ENCODE data around the gene CES1. TPM values are rescaled to one million over a fixed set of nuclear protein-coding genes. Genes with fewer than 3 reads are reported as not detected.
"Not testable (repeated sequence)": the region's sequence is repeated elsewhere in the genome, so short reads cannot be mapped to it uniquely, and the experiment has no call there.

CES1 gene
- total RNA-seq, 1 donor, result 2.9 TPM

GRCh38 chr16:55861288-55861687, 28.4 kb upstream of the CES1 start:
- no peak for DNase-seq (ENCODE audit: insufficient read length, low spot score, missing footprints)
- H3K27me3 ChIP-seq (ENCODE audit: insufficient read depth, low read length), result no peaks in the 10 kb centered on the region
- no peak overlapping the region for H3K4me2 ChIP-seq (ENCODE audit: insufficient read depth, low read length)
- no peak overlapping the region for H2AFZ ChIP-seq (ENCODE audit: low read length)
- H3K79me2 ChIP-seq (ENCODE audit: insufficient read depth, low read length), result no peaks in the 10 kb centered on the region
- H3K4me1 ChIP-seq (ENCODE audit: insufficient read depth, low read length), result no peaks in the 10 kb centered on the region
- no peaks in the 10 kb centered on the region for H4K20me1 ChIP-seq (ENCODE audit: insufficient read depth, low read length)
- no peak for TF ChIP-seq CTCF (IDR thresholded peaks at IDR 0.05; ENCODE audit: extremely low read depth, low read depth, low read length)
- H3K36me3 ChIP-seq (ENCODE audit: insufficient read depth, low read length), result no peaks in the 10 kb centered on the region
- H3K27ac ChIP-seq (ENCODE audit: low read depth, low read length), result no peak overlapping the region
- no peaks in the 10 kb centered on the region for H3K9me3 ChIP-seq (ENCODE audit: low read depth, low read length)
- no peak overlapping the region for H3K4me3 ChIP-seq (ENCODE audit: insufficient read depth, low read length)

DNA sequence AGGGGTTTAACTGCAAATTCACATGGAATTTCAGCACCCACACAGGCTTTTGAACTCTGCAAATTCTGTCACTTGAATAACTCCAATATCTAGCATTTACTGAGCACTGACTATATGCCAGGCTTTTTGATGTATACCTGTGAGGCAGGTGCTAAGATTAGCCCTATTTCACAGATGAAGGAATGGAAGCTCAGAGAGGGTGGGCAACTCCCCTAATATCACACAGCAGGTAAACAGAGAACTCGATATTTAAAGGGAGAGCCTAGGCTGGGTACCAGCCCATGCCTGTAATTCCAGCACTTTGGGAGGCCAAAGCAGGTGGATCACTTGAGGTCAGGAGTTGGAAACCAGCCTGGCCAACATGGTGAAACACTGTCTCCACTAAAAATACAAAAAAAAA, 24.8 kb upstream of the CES1 start:
- H3K4me2 ChIP-seq (ENCODE audit: insufficient read depth, low read length); H2AFZ ChIP-seq (ENCODE audit: low read length); H3K27ac ChIP-seq (ENCODE audit: low read depth, low read length); H3K79me2 ChIP-seq (ENCODE audit: insufficient read depth, low read length); H3K4me3 ChIP-seq (ENCODE audit: insufficient read depth, low read length); H3K36me3 ChIP-seq (ENCODE audit: insufficient read depth, low read length); H3K9me3 ChIP-seq (ENCODE audit: low read depth, low read length); H3K27me3 ChIP-seq (ENCODE audit: insufficient read depth, low read length); H3K4me1 ChIP-seq (ENCODE audit: insufficient read depth, low read length); H4K20me1 ChIP-seq (ENCODE audit: insufficient read depth, low read length); DNase-seq (ENCODE audit: insufficient read length, low spot score, missing footprints): not testable (repeated sequence)

DNA sequence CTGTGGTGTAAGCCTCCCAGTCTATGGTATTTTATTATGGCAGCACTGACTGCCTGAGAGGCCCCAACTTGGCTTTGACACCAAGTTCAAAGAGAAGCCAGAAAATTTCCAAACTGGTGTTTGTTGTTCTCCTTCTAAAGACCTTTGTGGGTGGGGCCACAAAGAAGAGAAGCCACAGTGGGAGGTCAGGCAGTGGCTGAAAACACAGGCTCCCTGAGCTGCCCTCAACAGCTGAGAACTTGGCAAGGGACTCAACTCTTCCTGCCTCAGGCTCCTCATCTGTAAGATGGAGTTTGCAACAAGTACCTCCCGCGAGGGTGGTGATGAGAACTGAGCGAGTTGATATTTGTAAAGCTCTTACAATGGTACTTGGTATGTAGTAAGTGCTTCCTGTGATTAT, 24.1 kb upstream of the CES1 start:
- no peak for TF ChIP-seq CTCF (IDR thresholded peaks at IDR 0.05; ENCODE audit: extremely low read depth, low read depth, low read length)
- no peak for DNase-seq (ENCODE audit: insufficient read length, low spot score, missing footprints)
- H2AFZ ChIP-seq (ENCODE audit: low read length), result no peak overlapping the region
- no peak overlapping the region for H3K4me2 ChIP-seq (ENCODE audit: insufficient read depth, low read length)
- H3K4me1 ChIP-seq (ENCODE audit: insufficient read depth, low read length), result no peaks in the 10 kb centered on the region
- H3K79me2 ChIP-seq (ENCODE audit: insufficient read depth, low read length), result no peaks in the 10 kb centered on the region
- no peaks in the 10 kb centered on the region for H3K27me3 ChIP-seq (ENCODE audit: insufficient read depth, low read length)
- no peak overlapping the region for H3K4me3 ChIP-seq (ENCODE audit: insufficient read depth, low read length)
- H3K36me3 ChIP-seq (ENCODE audit: insufficient read depth, low read length), result no peaks in the 10 kb centered on the region
- H3K27ac ChIP-seq (ENCODE audit: low read depth, low read length), result no peak overlapping the region
- H3K9me3 ChIP-seq (ENCODE audit: low read depth, low read length), result no peaks in the 10 kb centered on the region
- no peaks in the 10 kb centered on the region for H4K20me1 ChIP-seq (ENCODE audit: insufficient read depth, low read length)

- no peak overlapping the region for H3K4me3 ChIP-seq (ENCODE audit: insufficient read depth, low read length)
- no peak overlapping the region for H3K4me2 ChIP-seq (ENCODE audit: insufficient read depth, low read length)
- TF ChIP-seq CTCF (IDR thresholded peaks at IDR 0.05; ENCODE audit: extremely low read depth, low read depth, low read length), result no peak
- DNase-seq (ENCODE audit: insufficient read length, low spot score, missing footprints), result no peak
- no peaks in the 10 kb centered on the region for H3K79me2 ChIP-seq (ENCODE audit: insufficient read depth, low read length)
- no peaks in the 10 kb centered on the region for H3K27me3 ChIP-seq (ENCODE audit: insufficient read depth, low read length)
- H3K36me3 ChIP-seq (ENCODE audit: insufficient read depth, low read length), result no peaks in the 10 kb centered on the region
- no peaks in the 10 kb centered on the region for H4K20me1 ChIP-seq (ENCODE audit: insufficient read depth, low read length)
- no peak overlapping the region for H3K27ac ChIP-seq (ENCODE audit: low read depth, low read length)
- no peak overlapping the region for H2AFZ ChIP-seq (ENCODE audit: low read length)
- no peaks in the 10 kb centered on the region for H3K4me1 ChIP-seq (ENCODE audit: insufficient read depth, low read length)
- no peaks in the 10 kb centered on the region for H3K9me3 ChIP-seq (ENCODE audit: low read depth, low read length)
Observed at GRCh38 chr16:55853114-55853513, 20.2 kb upstream of the CES1 start.

- Histone ChIP-seq H3K4me1 (ENCODE audit: insufficient read depth, low read length) (no peaks in the 10 kb centered on the region), H3K27ac (ENCODE audit: low read depth, low read length) (no peak overlapping the region), H3K79me2 (ENCODE audit: insufficient read depth, low read length) (no peaks in the 10 kb centered on the region), H3K4me3 (ENCODE audit: insufficient read depth, low read length) (no peak overlapping the region), H2AFZ (ENCODE audit: low read length) (no peak overlapping the region), H3K9me3 (ENCODE audit: low read depth, low read length) (no peaks in the 10 kb centered on the region), H3K36me3 (ENCODE audit: insufficient read depth, low read length) (no peaks in the 10 kb centered on the region), H3K27me3 (ENCODE audit: insufficient read depth, low read length) (peaks cover 4% of the 10 kb centered on the region), H3K4me2 (ENCODE audit: insufficient read depth, low read length) (no peak overlapping the region), H4K20me1 (ENCODE audit: insufficient read depth, low read length) (no peaks in the 10 kb centered on the region)
- no peak for DNase-seq (ENCODE audit: insufficient read length, low spot score, missing footprints)
- no peak for TF ChIP-seq CTCF (IDR thresholded peaks at IDR 0.05; ENCODE audit: extremely low read depth, low read depth, low read length)
Observed at GRCh38 chr16:55849536-55849935, 16.6 kb upstream of the CES1 start.

Measured in osteoblast (primary cell).